ENCODE measurements around the gene ZNF497. TPM values are rescaled to one million over a fixed set of nuclear protein-coding genes. Genes with fewer than 3 reads are reported as not detected.

Gene ZNF497
- total and polyA plus RNA-seq, 2 of the 13 experiments (the other 11 are each of a cell fraction or from before 2014, with no cell fraction given): 1.5 to 1.9 TPM

GRCh38 chr19:58352760-58353671 is 9.5 kb downstream of the ZNF497 start, which contains the start of gene A1BG (continued):
- TF ChIP-seq HMGXB4 (CRISPR knock-in tag; IDR thresholded peaks at IDR 0.05; ENCODE audit: borderline replicate concordance in 1 of 2, low read depth in 1 of 2) (0 out of 4 replicates have a peak, but pooled peaks of 1 of the 2 experiments have one; percentile 1), BCL6 (CRISPR knock-in tag; IDR thresholded peaks at IDR 0.05) (peak; percentile 70), SP4 (CRISPR knock-in tag; IDR thresholded peaks at IDR 0.05) (0 out of 2 replicates have a peak, but pooled peaks have one; percentile 8), ZBTB3 (CRISPR knock-in tag; IDR thresholded peaks at IDR 0.05; ENCODE audit: borderline replicate concordance, low read depth) (no peak), ZNF605 (CRISPR knock-in tag; IDR thresholded peaks at IDR 0.05) (no peak), KLF16 (CRISPR knock-in tag; IDR thresholded peaks at IDR 0.05) (peak in 1 of 2 experiments; percentile 61; a peak in 1 of 4 replicates), HOXA3 (CRISPR knock-in tag; IDR thresholded peaks at IDR 0.05) (0 out of 2 replicates have a peak, but pooled peaks have one; percentile 6), AGO2 (optimal IDR thresholded peaks at IDR 0.05; ENCODE audit: low read depth, low read length) (peak; percentile 57), REXO4 (CRISPR knock-in tag; IDR thresholded peaks at IDR 0.05; ENCODE audit: borderline replicate concordance) (no peak), ZNF431 (CRISPR knock-in tag; IDR thresholded peaks at IDR 0.05; ENCODE audit: borderline replicate concordance, low read depth) (no peak), ATF7-NPFF (CRISPR knock-in tag; IDR thresholded peaks at IDR 0.05; ENCODE audit: low read depth) (no peak), TFDP2 (CRISPR knock-in tag; IDR thresholded peaks at IDR 0.05) (no peak), ZBTB38 (CRISPR knock-in tag; IDR thresholded peaks at IDR 0.05) (0 out of 2 replicates have a peak, but pooled peaks have one; percentile 7), CBX2 (IDR thresholded peaks at IDR 0.05; ENCODE audit: low read depth, low read length) (no peak), CBX2 (CRISPR knock-in tag; IDR thresholded peaks at IDR 0.05; ENCODE audit: low read depth) (no peak), ZNF331 (CRISPR knock-in tag; IDR thresholded peaks at IDR 0.05) (no peak), LCORL (IDR thresholded peaks at IDR 0.05) (no peak), LCORL (CRISPR knock-in tag; IDR thresholded peaks at IDR 0.05) (0 out of 2 replicates have a peak, but pooled peaks have one; percentile 23), CERS6 (CRISPR knock-in tag; IDR thresholded peaks at IDR 0.05) (no peak), HNF4G (IDR thresholded peaks at IDR 0.05; ENCODE audit: borderline replicate concordance, low read depth, low read length) (peak; percentile 83), HNF4G (CRISPR knock-in tag; IDR thresholded peaks at IDR 0.05; ENCODE audit: borderline replicate concordance, low read depth) (peak; percentile 25; the same call in 1 of the 2 replicates), PRDM4 (CRISPR knock-in tag; IDR thresholded peaks at IDR 0.05; ENCODE audit: borderline replicate concordance) (no peak)
